ENCODE data around the gene EGLN2.

DNA sequence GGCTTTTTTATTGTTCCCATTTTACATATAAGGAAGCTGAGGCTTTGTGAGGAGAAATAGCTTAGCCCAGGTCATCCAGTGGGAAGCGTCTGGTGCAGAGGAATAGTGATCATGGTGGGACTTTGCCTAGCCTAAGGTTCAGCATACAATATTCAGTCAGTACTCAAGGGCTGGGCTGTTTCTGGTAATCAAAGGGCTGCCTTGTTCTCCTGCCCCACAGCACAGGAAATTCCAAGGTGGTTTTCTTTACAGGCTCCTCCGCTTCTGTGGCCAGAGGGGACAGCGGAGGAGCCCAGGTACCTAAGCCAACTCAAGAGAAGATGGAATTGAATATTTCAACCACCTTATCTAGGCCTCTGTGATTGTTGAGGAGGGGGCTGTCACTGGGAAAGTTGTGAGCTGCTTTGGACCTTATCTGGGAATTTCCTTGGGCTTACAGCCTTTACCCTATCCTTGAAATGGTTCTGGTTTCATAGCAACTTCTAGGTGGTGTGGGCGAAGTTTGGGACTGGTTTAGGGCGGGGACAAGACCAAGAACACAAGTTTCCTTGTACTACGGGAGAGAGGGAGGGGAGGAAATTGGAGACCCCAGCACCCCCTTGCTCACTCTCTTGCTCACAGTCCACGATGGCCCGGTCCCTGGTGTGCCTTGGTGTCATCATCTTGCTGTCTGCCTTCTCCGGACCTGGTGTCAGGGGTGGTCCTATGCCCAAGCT is 23.9 kb upstream of the EGLN2 start, which contains the start of gene MIA:
- TF ChIP-seq, protein P1, sequence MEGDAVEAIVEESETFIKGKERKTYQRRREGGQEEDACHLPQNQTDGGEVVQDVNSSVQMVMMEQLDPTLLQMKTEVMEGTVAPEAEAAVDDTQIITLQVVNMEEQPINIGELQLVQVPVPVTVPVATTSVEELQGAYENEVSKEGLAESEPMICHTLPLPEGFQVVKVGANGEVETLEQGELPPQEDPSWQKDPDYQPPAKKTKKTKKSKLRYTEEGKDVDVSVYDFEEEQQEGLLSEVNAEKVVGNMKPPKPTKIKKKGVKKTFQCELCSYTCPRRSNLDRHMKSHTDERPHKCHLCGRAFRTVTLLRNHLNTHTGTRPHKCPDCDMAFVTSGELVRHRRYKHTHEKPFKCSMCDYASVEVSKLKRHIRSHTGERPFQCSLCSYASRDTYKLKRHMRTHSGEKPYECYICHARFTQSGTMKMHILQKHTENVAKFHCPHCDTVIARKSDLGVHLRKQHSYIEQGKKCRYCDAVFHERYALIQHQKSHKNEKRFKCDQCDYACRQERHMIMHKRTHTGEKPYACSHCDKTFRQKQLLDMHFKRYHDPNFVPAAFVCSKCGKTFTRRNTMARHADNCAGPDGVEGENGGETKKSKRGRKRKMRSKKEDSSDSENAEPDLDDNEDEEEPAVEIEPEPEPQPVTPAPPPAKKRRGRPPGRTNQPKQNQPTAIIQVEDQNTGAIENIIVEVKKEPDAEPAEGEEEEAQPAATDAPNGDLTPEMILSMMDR (conservative IDR thresholded peaks at IDR 0.05; ENCODE audit: low read depth, low read length), result no peak
- TF ChIP-seq POLR2A (IDR thresholded peaks at IDR 0.05; ENCODE audit: low read depth, low read length), result no peak
- no peak for TF ChIP-seq CEBPB (IDR thresholded peaks at IDR 0.05; ENCODE audit: low read depth, low read length)
- TF ChIP-seq FOS (IDR thresholded peaks at IDR 0.05; ENCODE audit: low read depth, low read length), result no peak
- TF ChIP-seq RCOR1 (IDR thresholded peaks at IDR 0.05; ENCODE audit: insufficient replicate concordance, low read length), result no peak
- no peak for TF ChIP-seq RAD21 (IDR thresholded peaks at IDR 0.05; ENCODE audit: low read length)
- TF ChIP-seq CHD1 (IDR thresholded peaks at IDR 0.05; ENCODE audit: low read depth, low read length), result no peak
- no peak for TF ChIP-seq MXI1 (IDR thresholded peaks at IDR 0.05; ENCODE audit: borderline replicate concordance, low read depth, low read length)
- no peak for TF ChIP-seq RFX5 (IDR thresholded peaks at IDR 0.05; ENCODE audit: low read depth, low read length)
- no peak for TF ChIP-seq SMC3 (IDR thresholded peaks at IDR 0.05; ENCODE audit: low read depth, low read length)
- no peak for TF ChIP-seq MAFK (IDR thresholded peaks at IDR 0.05; ENCODE audit: low read depth, low read length)
- no peak for TF ChIP-seq USF2 (IDR thresholded peaks at IDR 0.05; ENCODE audit: low read depth, low read length)
- no peak for TF ChIP-seq MAZ (IDR thresholded peaks at IDR 0.05; ENCODE audit: borderline replicate concordance, low read depth, low read length)
